RCC 7860 (cell line): ENCODE results near the gene CCDC142.

ENCODE experiments used
- DNase-seq: peaks from one replicate; pipeline ENCODE4 v3.0.0-alpha.2; 2015; ENCODE audit warnings: low spot score
- FAIRE-seq: peaks from 2 replicates; lab custom pipeline; 2012; peaks lifted over from hg19 to GRCh38; lab: Jason Lieb, UNC

CCDC142 gene, protein sequence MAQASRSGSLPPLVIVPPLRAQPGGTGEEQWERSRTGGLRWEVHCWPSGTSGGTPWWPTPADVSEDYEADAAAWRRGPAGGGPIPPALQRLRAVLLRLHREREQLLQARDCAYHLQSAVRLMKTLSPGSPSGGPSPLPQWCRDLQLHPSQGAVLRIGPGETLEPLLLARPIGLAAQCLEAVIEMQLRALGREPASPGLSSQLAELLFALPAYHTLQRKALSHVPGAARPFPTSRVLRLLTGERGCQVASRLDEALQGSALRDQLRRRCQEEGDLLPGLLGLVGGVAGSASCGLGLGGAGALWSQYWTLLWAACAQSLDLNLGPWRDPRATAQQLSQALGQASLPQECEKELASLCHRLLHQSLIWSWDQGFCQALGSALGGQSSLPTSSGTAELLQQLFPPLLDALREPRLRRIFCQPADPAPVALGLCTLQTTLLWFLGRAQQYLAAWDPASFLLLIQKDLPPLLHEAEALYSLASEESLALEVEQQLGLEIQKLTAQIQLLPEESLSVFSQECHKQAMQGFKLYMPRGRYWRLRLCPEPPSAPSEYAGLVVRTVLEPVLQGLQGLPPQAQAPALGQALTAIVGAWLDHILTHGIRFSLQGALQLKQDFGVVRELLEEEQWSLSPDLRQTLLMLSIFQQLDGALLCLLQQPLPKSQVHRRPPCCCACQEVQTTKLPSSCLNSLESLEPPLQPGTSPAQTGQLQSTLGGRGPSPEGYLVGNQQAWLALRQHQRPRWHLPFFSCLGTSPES

DNA sequence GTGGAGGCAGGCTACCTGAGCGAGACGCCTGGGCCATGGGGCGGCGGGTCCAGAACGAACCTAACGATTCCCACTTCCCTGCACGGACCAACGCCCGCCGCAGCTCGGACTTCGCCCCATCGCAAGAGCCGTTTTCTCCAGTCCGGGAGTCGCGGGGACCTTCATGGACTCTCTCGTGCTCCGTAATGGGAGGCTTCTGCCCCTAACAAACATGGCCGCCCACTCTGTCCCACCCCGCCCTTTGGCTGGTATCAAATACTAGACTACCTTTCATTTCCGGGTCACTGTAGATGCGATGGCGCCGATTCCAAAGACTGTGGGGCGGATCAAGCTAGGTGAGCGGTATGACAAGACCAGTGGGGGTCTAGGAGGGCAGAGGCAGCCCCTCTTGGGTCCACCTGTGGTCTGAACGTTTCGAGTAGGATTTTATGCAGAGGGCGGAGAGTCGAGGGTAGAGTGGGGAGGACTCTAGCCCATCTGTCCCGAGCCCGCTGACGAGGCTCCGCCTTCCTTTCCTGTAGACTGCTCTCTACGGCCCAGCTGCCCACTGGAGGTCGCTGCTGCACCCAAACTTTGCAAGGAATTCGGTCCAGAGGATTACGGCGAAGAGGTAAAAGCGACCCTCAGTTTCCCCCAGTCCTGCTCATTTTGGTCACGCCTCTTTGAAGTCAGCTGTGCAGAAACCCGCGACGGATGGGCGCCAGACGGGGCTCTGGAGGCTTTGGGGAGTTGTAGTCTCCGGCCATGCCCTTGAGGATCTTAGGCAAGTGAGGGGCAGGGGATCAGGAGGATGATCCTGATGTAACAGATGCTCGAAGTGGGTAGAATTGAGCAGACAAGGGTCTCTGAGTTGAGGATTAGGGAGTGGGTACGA is at the start of gene CCDC142, which contains the start of gene TTC31:
Gene CCDC142, minus strand, starts transcription at position 198 of the 874 bp plus-strand sequence. Its CDS starts 161 bp downstream, at position 37.
Gene TTC31, plus strand, starts transcription at position 281 of the 874 bp plus-strand sequence. Its CDS starts 15 bp downstream, at position 296.
- DNase-seq (peak; percentile 87), FAIRE-seq (peak; percentile 44)

DNA sequence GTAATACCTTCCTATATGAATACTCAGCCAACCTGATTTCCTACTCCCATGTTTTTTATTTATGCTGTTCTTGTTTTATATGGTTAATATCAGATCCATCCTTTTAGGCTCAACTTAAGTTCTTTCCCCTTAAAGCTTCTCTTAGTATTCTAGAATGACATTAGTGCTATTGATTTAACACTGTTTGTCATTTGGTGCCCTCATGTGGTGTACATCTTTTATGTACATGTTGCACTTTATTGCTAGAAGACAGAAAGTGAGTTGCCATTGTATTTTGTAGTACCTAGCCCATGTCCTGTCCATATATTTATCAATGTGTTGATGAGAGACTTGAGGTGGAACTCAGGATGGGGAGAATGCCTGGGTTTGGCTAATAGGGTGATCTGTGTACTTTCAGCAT is 49.4 kb upstream of the CCDC142 start:
- FAIRE-seq = no peak
- peak; percentile 26 for DNase-seq

DNA sequence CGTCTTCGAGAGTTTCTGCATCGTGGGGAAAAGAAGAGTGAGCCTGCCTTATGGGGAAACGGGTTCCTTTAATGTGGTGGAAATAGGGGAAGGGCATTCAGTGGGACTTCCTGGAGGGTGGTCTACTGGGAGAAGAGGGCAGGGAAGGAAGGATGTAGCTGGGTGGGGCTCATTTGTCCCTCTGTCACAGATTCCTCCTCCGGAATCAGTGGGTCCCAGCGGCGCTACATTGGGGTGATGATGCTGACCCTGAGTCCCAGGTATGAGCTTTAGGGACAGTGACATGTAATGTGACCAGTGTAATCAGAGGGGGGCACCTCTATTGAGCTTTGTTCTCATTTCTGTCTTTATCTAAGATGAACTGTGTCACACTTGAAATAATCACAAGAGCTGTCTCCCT is 48.9 kb upstream of the CCDC142 start:
- FAIRE-seq (no peak), DNase-seq (no peak)

DNA sequence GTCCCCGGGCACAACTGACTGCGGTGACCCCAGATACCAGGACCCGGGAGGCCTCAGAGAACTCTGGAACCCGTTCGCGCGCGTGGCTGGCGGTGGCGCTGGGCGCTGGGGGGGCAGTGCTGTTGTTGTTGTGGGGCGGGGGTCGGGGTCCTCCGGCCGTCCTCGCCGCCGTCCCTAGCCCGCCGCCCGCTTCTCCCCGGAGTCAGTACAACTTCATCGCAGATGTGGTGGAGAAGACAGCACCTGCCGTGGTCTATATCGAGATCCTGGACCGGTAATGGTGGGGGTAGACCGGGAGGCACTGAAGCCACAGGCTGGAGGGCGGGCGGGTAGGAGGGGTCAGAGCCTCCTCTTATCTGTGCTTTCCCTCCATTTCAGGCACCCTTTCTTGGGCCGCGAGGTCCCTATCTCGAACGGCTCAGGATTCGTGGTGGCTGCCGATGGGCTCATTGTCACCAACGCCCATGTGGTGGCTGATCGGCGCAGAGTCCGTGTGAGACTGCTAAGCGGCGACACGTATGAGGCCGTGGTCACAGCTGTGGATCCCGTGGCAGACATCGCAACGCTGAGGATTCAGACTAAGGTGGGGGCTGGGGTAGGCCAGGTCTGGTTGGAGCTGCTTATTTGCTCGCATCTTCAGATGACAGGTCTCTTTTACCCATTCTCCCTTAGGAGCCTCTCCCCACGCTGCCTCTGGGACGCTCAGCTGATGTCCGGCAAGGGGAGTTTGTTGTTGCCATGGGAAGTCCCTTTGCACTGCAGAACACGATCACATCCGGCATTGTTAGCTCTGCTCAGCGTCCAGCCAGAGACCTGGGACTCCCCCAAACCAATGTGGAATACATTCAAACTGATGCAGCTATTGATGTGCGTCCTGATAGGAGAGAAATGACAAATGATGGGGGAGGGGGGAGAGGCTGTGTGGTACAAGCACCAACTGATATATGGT is 47.7 kb upstream of the CCDC142 start:
- DNase-seq (no peak), FAIRE-seq (no peak)

DNA sequence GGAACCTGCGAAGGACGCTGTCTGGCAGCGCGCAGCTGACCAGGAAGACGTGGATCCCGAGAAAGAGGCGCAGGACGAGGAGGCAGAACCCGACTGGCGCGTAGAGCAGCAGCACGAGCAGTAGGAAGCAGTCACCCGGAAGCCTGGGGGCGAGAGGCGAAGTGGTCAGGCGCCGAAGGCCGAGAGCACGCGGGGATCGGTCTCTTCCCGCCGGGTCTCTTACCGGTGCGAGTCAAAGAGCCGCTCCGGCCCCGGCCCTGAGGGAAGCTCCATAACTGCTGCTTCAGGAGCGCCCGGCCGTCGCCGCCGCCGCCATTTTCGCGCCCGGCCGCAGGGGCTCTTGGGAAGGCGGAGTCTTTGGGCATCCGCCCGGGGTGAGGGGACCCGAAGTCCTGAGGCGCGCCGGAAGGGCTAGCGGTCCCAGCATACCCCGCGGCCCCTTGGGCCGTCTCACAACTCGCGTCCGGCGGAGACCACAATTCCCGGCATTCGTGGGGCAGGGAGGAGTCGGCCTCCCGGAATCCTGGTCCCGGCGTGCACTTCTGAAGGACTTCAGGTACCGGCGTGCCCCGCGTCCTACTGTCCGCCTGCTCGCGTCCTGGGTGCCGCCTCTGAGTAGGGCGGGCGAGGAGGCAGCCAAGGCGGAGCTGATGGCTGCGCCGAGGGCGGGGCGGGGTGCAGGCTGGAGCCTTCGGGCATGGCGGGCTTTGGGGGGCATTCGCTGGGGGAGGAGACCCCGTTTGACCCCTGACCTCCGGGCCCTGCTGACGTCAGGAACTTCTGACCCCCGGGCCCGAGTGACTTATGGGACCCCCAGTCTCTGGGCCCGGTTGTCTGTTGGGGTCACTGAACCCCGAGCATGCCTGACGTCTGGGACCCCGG is 46.8 kb upstream of the CCDC142 start, which contains the start of the genes AUP1 and HTRA2:
Gene AUP1, minus strand, starts transcription at position 350 of the 882 bp plus-strand sequence. Its CDS starts 77 bp downstream, at position 273.
Gene HTRA2, plus strand, starts transcription at position 577 of the 882 bp plus-strand sequence. Its CDS starts 74 bp downstream, at position 651.
- peak; percentile 96 for DNase-seq

DNA sequence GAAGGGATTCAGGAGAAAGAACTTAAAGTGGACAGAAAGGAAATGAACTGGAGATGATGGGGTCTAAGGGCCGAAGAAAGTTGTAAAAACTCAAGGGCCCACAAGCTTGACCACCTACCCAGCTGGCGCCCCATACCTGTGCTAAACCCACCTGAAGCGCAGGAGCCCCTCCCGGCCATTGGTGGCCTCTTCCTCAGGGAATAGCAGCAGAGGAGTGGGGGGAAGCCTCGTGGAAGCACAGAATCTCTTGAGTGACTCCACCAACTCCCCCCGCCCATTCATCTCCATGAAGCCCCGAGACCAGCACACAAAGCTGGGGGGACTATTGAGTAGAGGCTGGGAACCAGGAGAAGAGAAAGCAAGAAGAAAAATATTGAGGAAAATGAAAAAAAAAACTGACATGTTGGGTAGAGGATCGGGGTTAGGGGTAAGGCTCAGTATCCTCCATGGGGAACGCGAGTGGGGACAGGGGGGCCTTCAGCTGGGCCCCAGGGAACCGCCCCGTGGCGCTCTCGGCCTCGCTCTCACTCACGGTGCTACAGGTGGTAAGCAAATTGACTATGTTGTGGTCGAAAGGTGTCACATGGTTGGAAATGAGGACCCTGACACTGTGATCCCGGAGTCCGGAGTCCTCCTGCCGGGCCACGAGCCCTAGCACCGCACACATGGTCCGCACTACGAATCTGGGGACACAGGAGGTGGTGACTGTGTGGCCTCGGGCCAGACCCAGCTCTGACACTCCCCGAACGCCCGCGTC is 46.0 kb upstream of the CCDC142 start:
- FAIRE-seq = no peak

More for the DNA sequence above, 46.8 kb upstream of the CCDC142 start, which contains the start of the genes AUP1 and HTRA2:
- peak; percentile 87 for FAIRE-seq

DNA sequence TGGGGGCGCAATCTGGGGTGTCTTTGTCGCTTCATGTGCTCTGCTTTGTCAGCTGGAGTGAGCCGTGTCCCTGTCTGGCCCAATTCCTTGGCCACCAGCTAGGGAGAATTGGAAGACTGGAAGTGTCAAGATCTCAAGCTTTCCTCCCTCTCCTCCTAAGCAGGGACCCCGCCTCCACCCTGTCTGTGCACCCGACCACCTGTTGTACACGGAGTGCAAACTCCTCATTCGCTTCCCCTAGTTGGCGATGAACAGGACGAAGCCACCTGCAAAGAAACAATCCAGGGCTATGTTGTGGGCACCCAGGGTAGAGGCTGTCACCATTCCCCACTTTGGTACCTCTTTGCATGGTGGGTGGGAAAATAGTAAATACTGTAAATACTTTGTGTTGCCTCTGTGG is 44.9 kb upstream of the CCDC142 start:
- no peak for FAIRE-seq

More for the DNA sequence above, 46.0 kb upstream of the CCDC142 start:
- DNase-seq = no peak

DNA sequence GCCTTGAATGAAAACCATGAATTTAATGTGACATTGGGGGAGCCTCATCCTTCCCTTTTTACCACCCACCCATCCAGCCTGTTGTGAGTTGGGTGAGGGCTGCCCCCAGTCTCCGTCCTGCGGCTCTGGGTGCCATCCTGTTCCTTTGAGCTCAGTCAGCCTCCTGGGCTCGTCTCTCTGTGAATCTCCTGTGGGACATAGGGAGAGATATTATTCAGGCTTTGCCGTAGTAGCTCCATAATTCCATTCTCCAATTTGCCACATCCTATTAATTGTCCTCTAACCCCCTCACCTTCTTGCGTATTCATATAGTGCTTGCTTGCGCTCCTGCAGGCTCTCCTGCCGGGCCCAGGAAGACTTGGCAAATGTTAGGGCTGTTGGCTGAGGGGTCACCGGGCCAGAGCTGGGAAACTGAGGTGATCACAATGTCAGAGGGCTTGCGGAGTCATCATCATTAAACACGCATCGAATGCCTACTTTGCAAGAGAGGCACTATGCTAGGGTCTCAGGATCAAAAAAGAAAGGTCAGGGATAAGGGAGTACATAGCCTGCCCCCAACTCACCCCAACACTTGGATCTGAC is 43.9 kb upstream of the CCDC142 start:
- no peak for DNase-seq
- FAIRE-seq = no peak

More for the DNA sequence above, 44.9 kb upstream of the CCDC142 start:
- no peak for DNase-seq

DNA sequence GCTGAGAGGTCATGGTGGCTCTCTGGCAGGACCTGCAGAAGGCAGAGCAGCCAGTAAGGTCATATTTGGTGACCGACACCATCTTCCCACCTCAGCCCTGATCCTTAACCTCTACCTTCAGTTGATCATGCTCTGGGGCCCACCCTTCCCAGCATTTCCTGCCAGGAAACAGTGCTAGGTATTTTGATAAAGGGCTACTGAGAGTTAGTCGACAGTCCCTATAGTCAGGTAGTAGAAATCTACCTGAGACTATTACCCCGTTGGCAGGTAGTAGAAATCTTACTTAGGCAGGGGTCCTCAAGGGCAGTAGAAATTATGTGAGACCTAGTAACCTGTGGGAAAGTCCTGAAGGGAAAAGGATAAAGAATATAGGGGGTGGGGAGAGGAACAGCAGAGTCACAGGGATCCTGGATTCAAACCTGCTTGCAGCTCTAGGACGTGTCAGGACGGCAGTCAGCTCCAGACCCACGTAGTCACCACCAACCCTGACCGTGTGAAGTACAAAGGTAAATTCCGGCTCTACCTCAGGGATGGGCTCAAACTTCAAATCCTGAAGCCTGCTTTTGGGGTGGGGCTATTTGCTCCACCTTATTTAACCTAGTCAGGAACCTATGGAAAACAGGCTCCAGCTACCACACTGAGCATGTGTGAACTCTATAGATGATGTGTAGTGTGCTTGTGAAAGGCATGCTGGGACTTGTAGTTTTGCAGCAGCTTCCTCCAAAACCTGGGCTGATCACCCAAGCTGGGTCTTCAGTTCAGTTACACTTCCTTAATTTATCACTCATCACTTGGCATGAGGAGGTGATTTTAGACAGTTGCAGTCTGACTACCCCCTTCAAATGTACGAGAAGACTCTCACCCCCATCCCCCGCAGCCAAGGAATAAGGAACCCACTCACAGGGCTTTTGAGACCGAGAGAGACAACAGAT is 43.2 kb upstream of the CCDC142 start, which contains the start of gene DQX1:
Gene DQX1, minus strand, starts transcription at position 515 of the 932 bp plus-strand sequence. Its CDS starts 502 bp downstream, at position 13.
- DNase-seq (peak; percentile 8), FAIRE-seq (no peak)

DNA sequence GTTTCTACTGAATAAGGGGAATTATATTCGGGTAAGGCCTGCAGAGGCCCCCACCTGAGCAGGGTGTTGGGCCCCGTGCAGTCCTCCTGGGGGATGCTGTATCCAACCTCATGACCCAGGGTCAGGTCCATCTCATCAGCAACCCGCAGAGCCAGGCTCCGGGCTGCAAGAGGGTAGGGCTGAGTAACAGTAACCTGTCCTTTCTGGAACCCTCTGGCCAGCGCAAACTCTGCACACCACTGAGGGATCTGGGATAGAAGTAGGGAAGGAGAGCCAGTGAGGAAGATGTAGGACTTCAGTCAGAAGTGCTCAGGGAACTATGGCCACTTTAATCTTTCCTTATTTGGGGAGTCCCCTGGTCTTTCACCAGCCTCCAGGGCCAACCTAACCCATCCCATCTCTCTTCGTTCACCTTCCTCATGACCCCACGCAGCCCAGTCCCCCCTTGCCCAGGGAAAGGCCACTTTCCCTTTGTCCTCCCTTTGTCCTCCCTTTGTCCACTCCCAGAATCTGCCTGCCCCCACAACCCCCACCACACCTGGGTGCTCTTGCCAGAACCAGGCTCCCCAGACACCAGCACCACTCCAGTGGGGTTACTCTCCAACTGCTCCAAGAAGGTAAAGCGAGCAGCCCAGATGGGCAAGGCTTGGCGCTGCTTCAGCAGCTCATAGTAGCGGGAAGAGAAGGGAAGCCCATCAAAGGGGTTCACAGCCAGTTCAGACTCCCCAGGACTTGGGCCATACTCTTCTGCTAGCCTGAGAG is 42.3 kb upstream of the CCDC142 start:
- DNase-seq (no peak), FAIRE-seq (no peak)

DNA sequence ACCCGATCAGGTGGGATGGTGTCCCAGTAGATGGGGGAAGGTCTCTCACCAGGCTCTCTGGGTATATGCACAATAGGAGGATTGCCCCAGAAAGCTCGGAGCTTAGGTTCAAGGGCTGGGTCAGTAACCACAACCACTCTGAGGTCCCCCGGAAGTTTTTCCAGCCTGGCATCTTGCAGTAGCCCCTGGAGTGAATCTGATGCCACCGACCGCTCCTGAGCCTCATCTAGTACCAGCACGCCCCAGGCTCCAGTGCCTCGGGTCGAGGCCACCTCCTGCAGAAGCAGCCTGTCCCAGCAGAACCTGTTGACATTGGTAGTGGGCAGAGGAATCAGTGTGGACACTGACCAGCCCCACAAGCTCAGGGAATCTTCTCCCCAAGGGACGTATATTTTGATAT is 41.2 kb upstream of the CCDC142 start:
- FAIRE-seq = no peak
- DNase-seq = no peak

DNA sequence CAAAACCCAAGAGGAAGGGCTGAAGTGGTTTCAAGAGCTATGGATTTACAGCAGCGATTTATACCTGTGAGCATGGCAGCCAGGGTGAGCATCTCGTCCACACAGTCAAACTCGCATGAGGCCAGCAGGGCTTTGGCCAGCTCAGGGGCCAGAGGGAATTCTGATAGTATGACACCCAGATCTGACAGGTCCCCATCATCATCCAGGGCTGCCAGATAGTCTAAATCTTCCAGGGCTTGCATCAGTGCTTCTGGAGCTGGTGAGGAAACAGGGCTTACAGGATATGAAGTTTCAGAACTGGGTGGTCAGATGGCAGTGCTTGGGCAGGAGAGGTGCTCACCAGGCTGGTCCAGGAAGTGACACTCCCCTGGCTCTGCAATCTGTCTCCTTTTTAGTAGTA is 39.7 kb upstream of the CCDC142 start:
- DNase-seq = no peak
- FAIRE-seq = no peak

DNA sequence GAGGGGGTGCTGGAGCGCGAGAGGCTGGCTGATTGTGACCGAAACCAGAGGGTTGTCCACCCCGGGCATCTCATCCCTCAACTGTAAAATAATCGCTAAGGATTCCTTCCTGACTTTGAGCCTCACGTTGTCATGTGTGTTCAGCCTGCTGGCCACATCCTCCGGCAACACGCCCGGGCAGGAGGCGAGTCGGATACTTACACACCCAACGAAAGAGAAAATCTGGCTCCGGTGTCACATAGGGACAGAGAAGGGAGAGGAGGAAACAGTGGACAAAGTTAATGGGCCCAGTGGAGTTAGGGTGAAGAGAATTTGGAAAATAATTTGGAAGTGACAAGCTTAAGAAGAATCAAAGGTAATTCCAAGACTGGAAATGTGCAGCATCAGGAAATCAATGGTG is 33.9 kb upstream of the CCDC142 start:
- DNase-seq = no peak
- FAIRE-seq = no peak

DNA sequence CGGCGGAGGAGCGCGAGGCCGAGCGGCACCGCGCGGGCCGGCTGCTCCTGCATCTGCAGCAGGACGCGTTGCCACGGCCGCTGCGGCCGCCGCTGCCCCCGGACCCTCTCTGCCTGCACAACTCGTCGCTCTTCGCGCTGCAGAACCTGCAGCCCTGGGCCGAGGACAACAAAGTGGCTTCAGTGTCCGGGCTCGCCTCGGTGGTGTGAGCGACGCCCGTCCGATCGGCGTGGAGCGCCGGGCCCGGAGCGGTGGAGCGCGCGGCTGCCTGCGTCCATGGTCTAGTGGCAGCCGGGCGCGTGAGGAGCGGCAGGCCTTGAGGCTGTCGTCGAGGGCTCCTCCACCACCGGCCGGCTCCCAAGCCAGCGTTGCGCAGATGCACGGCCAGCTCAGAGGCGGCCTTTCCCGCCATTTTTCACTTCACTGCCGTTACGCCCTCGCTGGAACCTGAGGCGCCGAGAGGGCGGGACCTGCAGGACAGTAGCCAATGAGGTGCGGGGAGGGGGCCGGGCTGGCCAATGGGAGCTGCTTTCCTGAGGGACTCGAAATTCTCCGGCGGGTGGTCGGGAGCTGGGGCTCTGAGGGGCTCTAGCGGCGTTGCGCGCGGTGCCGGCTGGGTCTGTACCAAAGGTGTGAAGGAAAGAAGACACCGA is 33.3 kb upstream of the CCDC142 start:
- no peak for DNase-seq
- FAIRE-seq = no peak
